ENCODE data around the gene TPM1.

TPM1 gene

DNA sequence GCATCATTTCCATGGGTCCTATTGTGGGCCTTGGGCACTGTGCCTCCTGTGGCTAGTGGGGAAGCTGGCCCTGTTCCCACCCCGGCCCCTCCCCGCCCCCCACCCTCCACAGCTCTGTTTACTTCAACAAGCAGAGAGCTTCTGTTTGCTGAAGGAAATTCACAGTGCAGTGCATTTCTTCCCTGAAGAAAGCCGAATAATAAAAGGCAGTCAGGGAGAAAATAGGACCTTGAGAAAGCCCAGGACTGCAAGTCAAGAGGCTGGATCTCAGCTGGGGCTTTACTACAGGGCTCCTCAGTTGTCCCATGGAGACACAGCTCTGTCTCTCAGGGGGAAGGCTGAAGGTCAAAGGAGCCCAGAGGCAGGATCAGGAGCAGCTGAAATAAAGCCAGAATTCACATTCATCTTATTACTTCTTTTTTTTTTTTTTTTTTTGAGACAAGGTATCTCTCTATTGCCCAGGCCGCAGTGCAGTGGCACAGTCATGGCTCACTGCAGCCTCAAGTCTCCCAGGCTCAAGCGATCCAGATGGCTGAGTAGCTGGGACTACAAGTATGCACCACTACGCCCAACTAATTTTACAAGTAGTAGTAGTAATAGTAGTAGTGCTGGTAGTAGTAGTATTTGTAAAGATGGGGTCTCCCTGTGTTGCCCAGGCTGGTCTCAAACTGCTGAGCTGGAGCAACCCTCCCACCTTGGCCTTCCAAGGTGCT lies 46.1 kb downstream of the TPM1 start:
- FAIRE-seq (no peak), DNase-seq (ENCODE audit: insufficient read length, low spot score) (no peak)
- TF ChIP-seq, protein P1, sequence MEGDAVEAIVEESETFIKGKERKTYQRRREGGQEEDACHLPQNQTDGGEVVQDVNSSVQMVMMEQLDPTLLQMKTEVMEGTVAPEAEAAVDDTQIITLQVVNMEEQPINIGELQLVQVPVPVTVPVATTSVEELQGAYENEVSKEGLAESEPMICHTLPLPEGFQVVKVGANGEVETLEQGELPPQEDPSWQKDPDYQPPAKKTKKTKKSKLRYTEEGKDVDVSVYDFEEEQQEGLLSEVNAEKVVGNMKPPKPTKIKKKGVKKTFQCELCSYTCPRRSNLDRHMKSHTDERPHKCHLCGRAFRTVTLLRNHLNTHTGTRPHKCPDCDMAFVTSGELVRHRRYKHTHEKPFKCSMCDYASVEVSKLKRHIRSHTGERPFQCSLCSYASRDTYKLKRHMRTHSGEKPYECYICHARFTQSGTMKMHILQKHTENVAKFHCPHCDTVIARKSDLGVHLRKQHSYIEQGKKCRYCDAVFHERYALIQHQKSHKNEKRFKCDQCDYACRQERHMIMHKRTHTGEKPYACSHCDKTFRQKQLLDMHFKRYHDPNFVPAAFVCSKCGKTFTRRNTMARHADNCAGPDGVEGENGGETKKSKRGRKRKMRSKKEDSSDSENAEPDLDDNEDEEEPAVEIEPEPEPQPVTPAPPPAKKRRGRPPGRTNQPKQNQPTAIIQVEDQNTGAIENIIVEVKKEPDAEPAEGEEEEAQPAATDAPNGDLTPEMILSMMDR (IDR thresholded peaks at IDR 0.05; ENCODE audit: insufficient read depth, missing control alignments) = no peak

DNA sequence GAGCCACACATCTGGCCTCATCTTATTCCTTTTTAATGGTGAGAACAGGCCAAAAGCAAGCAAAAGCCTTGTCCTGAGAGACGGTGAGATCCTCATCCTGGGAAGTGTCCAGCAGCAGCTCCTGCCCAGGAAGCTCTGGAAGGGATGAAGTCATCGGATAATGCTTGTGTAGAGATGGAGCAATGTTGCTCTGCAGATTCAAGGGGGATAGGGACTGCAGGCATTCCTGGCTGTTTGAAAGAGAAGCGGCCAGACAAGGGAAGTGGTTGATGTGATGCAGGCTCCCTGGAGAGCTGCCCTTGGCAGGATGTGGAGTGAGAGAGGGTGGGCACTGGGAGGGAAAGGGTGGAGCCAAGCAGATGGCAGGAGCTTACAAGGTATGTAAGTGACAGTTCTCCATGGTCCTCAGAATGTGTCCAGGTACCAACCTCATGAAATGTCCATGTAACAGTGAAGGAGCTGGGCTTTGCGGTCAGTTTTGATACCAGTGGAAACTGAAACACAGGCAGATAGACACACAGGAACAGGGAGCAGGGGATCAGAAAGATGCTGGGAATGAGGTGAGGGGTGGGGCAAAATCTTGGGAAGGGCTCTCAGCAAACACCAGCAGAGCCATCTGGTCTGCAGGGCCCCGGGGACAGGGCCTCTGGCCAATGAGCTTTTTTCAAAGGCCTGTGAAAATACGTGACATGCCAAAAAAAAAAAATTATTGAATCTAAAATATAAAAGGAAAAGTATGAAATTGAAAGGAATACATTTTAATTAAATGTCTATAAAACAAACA lies 46.9 kb downstream of the TPM1 start:
- FAIRE-seq (no peak), DNase-seq (ENCODE audit: insufficient read length, low spot score) (no peak)
- TF ChIP-seq, protein P1 (IDR thresholded peaks at IDR 0.05; ENCODE audit: insufficient read depth, missing control alignments) = no peak

DNA sequence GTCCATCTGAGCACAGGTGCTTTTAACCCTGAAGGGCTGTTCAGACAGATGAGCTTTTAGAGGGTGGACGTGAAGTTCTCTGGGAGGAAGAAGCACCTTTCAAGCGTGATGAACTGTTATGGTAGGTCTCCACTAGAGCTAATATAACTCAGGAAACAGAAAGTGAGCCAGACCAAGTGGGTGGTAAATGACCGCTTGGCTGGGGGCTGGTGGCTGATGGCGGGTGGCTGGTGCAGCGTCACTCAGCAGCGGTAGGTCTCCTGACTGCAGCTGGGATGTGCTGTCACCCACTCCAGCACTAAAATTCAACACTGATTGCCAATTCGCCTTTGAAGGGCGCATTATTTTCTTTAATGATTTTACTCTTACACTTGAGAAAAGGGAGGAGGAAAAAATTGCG lies 47.9 kb downstream of the TPM1 start:
- TF ChIP-seq, protein P1 (IDR thresholded peaks at IDR 0.05; ENCODE audit: insufficient read depth, missing control alignments) = no peak
- no peak for DNase-seq (ENCODE audit: insufficient read length, low spot score)
- FAIRE-seq = no peak

DNA sequence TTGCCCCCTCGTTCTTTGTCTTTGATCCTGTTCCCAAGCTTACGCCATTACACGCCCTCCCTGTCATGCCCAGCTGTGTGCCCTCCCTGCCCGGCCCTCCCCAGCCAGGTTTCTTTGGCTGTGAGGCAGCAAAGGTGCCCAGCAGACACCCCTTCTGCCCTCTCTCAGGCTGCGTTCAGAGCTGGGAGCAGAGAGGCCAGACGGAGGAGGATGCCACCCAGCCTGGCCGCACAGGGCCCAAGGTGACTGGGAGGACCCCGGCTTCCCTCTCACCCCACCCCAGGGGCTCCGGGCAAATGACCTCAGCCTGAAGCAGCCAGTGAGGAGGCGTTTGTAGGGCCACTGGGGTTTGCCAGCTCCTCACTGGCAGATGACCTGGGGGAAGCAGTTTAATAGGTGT lies 48.3 kb downstream of the TPM1 start:
- no peak for FAIRE-seq

DNA sequence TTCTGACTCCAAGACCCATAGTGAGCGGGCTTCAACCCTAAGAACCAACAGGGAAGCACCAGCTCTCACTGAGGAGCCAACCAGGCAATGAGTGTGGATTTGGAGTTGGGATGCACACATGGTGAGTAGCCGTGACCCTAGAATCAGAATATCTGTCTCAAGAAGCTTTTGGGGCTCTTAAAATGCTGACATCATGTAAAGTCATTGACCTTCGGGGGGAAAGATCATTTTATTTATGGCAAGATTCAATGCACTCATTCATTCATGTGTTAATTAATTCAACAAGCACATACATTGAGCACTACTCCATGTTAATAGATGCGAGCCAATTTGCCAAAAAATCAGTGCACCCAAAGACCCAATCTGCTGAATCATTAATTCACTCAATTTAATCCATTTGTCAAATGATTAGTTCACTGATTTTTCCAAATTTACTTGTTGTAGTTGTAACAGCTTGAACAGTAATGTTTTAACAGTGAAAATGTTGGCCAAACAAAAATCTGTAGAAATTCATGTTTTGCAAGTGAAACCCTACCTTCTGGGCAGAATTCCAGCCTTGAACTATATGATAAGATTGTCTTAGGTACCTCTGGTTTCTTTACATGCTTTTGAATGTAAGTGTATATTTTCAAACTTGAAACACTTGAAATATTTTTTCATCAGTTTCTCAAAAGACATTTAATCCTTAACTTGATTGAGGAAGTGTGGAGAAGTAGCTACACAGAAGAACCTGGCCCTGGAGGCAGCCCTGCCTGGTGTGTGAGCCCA lies 49.3 kb downstream of the TPM1 start:
- no peak for DNase-seq (ENCODE audit: insufficient read length, low spot score)
- no peak for FAIRE-seq
- TF ChIP-seq, protein P1 (IDR thresholded peaks at IDR 0.05; ENCODE audit: insufficient read depth, missing control alignments) = no peak

More for the DNA sequence above, 48.3 kb downstream of the TPM1 start:
- TF ChIP-seq, protein P1 (IDR thresholded peaks at IDR 0.05; ENCODE audit: insufficient read depth, missing control alignments) = no peak
- no peak for DNase-seq (ENCODE audit: insufficient read length, low spot score)

DNA sequence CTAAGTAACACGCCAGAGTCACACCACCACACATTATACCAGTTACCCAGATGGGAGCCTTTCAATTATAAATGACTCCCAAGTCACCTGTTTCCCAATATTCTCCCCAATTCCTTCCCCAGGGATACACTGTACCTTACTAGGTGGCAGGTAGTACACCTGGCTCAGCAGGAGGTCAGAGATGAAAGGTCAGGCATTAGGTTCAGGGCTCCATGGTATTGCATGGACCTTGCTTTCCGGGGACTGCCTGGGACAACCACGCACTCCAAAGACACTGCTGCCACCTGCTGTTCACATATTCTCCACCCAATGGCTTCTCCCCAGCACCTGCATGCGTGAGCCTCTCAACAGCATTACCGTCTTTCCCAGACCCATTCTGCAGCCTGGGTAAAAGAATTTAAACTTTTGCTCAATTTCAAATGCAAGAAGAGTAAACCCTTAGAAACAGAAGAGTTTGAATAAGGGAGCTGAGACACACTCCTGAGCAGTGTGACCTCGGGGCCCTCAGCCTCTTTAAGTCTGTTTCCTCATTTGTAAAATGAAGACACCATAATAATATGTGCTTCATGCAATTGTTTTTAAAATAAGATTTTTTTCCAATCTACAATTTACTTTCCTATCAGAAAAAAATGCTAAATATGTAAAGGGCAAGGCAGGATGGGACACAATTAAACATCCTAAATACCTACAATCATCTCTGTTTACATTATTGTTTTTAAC lies 51.1 kb downstream of the TPM1 start:
- DNase-seq (ENCODE audit: insufficient read length, low spot score) (peak; percentile 36), FAIRE-seq (peak; percentile 80)
- TF ChIP-seq, protein P1 (IDR thresholded peaks at IDR 0.05; ENCODE audit: insufficient read depth, missing control alignments) = peak; percentile 91
